GM19023 (cell line): ENCODE measurements around the gene ATG9A.
A peak's percentile ranks its signal among the peaks of the same experiment; 100 is the strongest.
"Not testable (repeated sequence)": the region's sequence is repeated elsewhere in the genome, so short reads cannot be mapped to it uniquely, and the experiment has no call there.

Source experiments
- ATAC-seq: cut with Tn5 transposase; IDR thresholded peaks from one replicate; pipeline ENCODE4 v1.9.1; 2021; ENCODE audit warnings: mild to moderate bottlenecking, moderate library complexity; ENCODE audit not compliant: unreplicated experiment

Gene ATG9A

DNA sequence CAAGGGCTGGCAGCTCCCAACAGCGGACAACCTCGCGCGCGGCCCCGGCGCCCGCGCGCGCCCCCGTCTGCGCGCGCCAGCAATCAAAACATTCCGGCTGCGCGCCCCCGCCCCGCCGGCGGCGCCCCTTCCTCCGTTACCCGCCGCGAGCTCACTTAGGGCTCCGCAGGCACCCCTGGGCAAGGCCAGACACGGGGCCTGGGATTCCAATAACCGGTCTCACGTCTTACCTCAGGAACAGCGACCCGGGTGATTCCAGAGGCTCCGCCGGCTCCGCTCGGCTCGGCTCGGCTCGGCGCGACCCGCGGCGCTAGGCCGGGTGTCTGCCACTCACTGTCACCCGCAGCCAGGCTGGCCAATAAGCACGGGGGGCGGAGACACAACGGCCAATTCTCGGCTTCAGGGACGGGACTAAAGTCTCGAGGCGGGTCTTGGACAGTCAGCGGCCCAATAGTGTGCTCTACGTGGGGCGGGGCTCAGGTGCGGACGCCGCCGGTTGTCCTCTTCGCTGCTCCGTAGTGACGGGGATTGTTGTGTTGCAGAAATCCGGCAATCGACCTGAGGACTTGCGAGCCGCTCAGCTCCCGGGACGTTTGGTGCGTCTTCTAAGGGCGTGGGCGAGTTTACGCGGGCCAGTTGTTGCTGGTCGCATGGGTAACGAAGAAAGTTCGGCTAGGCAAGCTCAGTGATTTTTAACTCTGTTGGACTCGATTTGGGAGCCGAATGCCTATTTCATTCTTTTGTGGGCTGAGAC lies at the start of gene ATG9A, which contains the start of gene ANKZF1:
Gene ATG9A, minus strand, starts transcription at position 332 of the 754 bp plus-strand sequence. CDS start 1,612 bp downstream, outside the sequence.
Gene ANKZF1, plus strand, starts transcription at position 502 of the 754 bp plus-strand sequence. CDS start 452 bp downstream, outside the sequence.
- peak; percentile 98 for ATAC-seq

GRCh38 chr2:219278655-219279150 lies 49.3 kb upstream of the ATG9A start:
- no peak for ATAC-seq

GRCh38 chr2:219277703-219278654 lies 48.5 kb upstream of the ATG9A start:
- no peak for ATAC-seq

GRCh38 chr2:219274361-219274921 lies 45.0 kb upstream of the ATG9A start:
- ATAC-seq, result no peak

DNA sequence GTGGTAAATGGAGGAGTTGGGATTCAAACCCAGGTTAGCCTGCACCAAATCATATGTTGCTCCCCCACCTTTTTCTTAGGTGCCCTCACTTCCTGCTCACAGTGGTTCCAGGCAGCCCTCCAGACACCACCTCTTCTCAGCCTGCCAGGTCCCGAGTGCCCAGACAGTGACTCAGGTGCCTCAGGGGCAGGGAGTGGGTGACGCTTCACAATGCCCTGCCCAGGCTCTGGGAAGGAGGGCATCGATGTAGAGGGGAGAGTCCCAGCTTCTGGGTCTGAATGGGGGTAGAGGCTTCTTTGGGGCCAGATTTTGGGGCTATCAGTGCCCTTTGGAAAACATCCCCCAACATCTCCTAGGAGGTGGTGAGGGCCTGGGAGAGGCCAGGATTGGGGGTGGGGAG lies 44.5 kb upstream of the ATG9A start:
- ATAC-seq, result no peak

GRCh38 chr2:219272995-219273394 lies 43.6 kb upstream of the ATG9A start:
- ATAC-seq, result no peak

GRCh38 chr2:219272356-219272755 lies 42.9 kb upstream of the ATG9A start:
- no peak for ATAC-seq

DNA sequence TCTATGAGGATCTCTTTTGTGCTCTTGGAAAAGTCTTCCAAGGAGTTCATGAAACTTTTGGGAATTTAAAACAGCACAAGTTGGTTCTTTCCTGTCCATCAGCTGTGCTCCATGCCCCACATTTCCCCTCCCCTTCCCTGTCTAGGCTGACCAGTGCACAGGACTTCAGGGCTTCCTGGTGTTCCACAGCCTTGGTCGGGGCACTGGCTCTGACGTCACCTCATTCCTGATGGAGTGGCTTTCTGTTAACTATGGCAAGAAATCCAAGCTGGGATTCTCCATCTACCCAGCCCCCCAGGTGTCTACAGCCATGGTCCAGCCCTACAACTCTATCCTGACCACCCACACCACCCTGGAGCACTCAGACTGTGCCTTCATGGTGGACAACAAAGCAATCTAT lies 41.6 kb upstream of the ATG9A start:
- no peak for ATAC-seq

- no peak for ATAC-seq
Observed at GRCh38 chr2:219270055-219270372, 40.6 kb upstream of the ATG9A start.

DNA sequence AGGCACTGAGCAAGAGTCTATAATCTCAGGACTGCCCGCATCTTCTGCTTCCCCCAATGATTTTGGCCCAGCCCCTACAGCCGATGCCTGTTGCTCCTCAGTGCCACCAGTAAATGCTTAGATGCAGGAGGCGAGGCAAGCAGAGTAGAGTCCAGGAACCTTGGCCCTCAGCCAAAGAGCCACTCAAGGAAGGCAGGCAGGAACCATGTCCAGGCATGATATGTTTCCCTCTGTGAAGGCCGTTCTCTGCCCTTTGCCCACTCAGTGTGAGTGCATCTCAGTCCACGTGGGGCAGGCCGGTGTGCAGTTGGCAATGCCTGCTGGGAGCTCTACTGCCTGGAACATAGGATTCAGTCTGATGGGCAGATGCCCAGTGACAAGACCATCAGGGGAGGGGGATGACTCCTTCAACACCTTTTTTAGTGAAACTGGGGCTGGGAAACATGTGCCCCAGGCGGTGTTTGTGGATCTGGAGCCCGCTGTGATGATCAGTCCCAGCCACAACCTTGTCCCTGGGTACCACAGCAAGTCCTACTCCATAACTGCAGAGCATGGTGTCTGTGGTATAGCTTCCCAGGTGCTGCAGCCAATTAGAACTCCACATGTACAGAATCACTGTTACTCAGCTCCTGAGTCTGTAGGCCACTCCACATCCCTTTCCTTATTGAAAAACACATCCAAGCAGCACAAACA lies 40.1 kb upstream of the ATG9A start:
- no peak for ATAC-seq

DNA sequence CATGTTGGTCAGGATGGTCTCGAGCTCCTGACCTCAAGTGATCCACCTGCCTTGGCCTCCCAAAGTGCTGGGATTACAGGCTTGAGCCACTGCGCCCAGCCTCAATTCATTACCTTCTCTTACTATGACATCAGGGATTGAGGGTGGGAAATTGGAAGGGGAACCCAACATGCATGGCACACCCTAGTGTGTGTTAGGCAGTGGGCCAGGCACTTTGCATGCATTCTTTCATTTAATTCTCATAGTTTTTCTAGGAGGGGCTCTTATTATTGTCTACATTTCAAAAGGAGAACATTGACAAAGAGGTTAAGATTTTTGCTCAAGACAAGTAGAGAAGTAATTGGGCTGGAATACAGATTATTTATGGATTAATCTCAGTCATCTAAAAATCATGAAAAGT lies 38.9 kb upstream of the ATG9A start:
- ATAC-seq, result no peak

DNA sequence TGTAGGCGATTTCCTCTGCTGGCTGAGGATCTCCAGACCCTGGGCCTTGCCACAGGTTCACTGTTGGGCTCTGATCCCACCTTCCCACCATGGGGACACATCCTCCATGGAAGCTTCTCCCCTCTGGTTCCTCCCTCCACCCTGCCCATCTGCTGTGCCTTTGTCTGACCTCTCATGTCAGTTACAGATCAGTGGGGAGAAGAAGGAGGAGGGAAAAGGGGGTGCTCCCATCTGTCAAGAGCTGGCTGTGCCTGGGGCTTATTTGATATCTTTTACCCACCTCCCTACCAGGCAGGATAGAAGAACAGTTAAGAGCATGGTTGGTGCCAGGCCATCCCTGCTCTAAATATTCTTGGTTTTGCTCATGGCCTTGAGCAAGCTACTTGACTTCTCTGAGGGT lies 37.5 kb upstream of the ATG9A start:
- no peak for ATAC-seq

DNA sequence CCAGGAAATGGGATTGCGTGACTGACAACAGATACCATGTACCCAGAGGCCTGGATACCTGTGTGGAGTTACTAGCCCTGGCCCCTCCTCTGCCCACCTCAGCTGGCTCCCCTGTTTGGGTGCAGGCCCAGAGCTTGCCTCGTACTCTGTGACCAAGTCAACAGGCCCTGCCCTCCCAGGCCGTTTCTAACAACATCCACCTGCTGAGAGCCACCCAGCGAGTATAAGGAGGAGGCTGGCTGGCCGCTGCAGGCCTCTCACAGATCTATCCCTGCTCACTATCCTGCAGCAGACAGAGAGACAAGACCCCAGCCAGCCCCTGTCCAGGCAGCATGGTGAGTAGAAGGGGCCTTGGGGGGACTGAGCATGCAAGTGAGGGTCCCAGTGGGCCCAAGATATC lies 36.8 kb upstream of the ATG9A start:
- ATAC-seq, result no peak

DNA sequence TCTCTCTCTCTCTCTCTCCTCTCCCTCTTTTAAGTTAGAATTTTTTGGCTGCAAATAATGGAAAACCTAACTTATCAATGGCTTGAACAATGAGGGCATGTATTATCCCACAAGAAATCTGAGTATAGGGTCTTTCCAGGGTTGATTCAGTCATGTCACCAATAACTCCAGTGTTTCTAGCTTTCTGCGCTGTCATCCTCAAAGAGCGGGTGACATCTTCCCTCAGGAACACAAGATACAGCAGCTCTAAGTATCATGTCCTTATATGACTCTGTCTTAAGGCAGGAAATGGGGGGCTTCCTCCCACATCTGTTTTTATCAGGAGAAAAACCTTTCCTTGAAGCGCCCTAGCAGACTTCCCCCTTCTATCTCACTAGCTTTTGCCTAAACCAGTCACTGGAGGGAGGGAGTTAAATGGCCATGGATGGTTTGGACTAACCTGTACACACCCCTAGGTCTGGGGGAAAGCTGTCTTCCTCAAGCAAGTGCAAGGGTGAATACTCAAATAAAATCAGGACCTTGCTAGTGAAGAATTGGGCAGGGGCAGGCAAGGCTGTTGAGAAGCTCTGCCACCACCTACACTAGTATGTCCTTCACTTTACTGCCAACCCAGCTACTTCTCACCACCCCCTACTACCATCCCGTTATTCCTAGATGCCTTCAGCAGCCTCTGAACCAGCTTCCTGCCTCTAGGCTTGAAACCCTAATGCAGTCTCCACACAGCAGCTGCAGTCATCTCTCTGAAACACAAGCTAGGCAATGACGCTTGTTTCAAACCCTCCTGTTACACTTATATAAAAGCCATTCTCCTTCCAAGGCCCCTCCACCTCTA lies 31.8 kb upstream of the ATG9A start:
- ATAC-seq, result no peak

GRCh38 chr2:219258942-219259341 lies 29.5 kb upstream of the ATG9A start:
- ATAC-seq, result not testable (repeated sequence)

DNA sequence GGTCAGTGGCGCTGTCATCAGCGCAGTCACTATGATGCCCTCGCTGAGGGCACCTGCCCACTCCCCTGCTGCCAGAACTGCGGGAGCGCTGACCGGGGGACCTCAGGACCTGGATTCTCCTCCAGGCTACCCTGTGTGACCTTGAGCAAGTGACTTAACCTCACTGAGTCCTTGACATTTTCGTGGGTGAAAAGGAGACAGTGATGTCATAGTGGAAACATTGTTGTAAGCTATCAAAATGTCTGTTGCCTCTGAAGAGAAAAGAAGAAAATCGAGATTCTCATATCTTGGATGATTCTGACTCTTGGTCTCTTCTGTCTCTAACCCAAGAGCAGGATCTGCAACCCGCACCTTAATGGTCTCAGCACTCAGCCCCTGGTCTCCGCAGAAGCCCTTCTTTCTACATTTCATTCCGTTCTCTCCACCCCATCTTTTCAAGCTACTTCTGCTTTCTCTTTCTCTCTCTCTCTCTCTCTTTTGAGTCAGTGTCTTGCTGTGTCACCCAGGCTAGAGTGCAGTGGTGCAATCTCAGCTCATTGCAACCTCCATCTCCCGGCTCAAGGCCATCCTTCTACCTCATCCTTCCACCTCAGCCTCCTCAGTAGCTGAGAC lies 25.3 kb upstream of the ATG9A start:
- peak; percentile 15 for ATAC-seq

GRCh38 chr2:219253753-219254589 lies 24.5 kb upstream of the ATG9A start, which contains the start of gene TUBA4A:
Gene TUBA4A, minus strand, starts transcription at chr2:219253918. Its CDS starts 60 bp downstream, at chr2:219253858.
- peak; percentile 51 for ATAC-seq
